Liver (tissue), 9 donors: Measurements from ENCODE around the gene CD63. TPM values are rescaled to one million over a fixed set of nuclear protein-coding genes. Genes with fewer than 3 reads are reported as not detected.

Source experiments
- DNase-seq: peaks from one replicate; pipeline ENCODE4 v3.0.0-alpha.2; 2017; ENCODE audit warnings: low spot score
- H3K27ac ChIP-seq, 2 donors: one replicate each; pipeline ENCODE4 v1.7.0; 2013; ENCODE audit warnings: inconsistent platforms in 2 of 2, low read length in 2 of 2, control low read depth in 1 of 2, low read depth in 1 of 2, mild to moderate bottlenecking in 1 of 2
- H3K27me3 ChIP-seq, 4 donors: one replicate each; pipeline versions ENCODE4 v1.6.1 to v1.7.0; 2013; ENCODE audit warnings: low read length in 3 of 4, inconsistent platforms in 1 of 4, mild to moderate bottlenecking in 1 of 4, moderate library complexity in 1 of 4; ENCODE audit not compliant: control insufficient read depth in 4 of 4, insufficient read depth in 4 of 4
- H3K36me3 ChIP-seq, 4 donors: one replicate each; pipeline versions ENCODE4 v1.6.1 to v1.7.0; 2013; ENCODE audit warnings: low read length in 3 of 4, mild to moderate bottlenecking in 3 of 4, low read depth in 1 of 4, moderate library complexity in 1 of 4; ENCODE audit not compliant: control insufficient read depth in 4 of 4, insufficient read depth in 3 of 4
- H3K4me1 ChIP-seq, 4 donors: one replicate each; pipeline versions ENCODE4 v1.6.1 to v1.7.0; 2013; ENCODE audit warnings: low read length in 3 of 4, mild to moderate bottlenecking in 3 of 4, moderate library complexity in 1 of 4; ENCODE audit not compliant: control insufficient read depth in 4 of 4, insufficient read depth in 4 of 4
- H3K4me3 ChIP-seq, 3 donors: one replicate each; pipeline versions ENCODE4 v1.6.1 to v1.7.0; 2013; ENCODE audit warnings: low read length in 3 of 3, control low read depth in 1 of 3, low read depth in 1 of 3, mild to moderate bottlenecking in 1 of 3
- H3K9ac ChIP-seq, 2 donors: one replicate each; pipeline ENCODE4 v1.7.0; 2013; ENCODE audit warnings: low read length in 2 of 2, mild to moderate bottlenecking in 2 of 2, moderate library complexity in 2 of 2, control low read depth in 1 of 2, low read depth in 1 of 2
- H3K9me3 ChIP-seq, 4 donors: one replicate each; pipeline versions ENCODE4 v1.6.1 to v1.7.0; 2013; ENCODE audit warnings: low read length in 3 of 4; ENCODE audit not compliant: control insufficient read depth in 4 of 4
- EGR1 ChIP-seq, 2 donors: IDR thresholded peaks; 2 replicates each; pipeline ENCODE4 v1.6.1; 2016 to 2018; ENCODE audit warnings: antibody characterized with exemption in 2 of 2, low read depth in 2 of 2
- FOXA1 ChIP-seq: IDR thresholded peaks from 2 replicates; pipeline ENCODE4 v1.6.1; 2016; ENCODE audit warnings: antibody characterized with exemption
- FOXA2 ChIP-seq: IDR thresholded peaks from 2 replicates; pipeline ENCODE4 v1.6.1; 2016; ENCODE audit warnings: antibody characterized with exemption
- GABPA ChIP-seq, 2 donors: IDR thresholded peaks in 1 of 2; conservative IDR thresholded peaks in 1 of 2; 2 replicates each; pipeline ENCODE4 v1.6.1; 2016; ENCODE audit warnings: antibody characterized with exemption in 2 of 2, mild to moderate bottlenecking in 1 of 2, moderate library complexity in 1 of 2
- HNF4A ChIP-seq, 2 donors: conservative IDR thresholded peaks; 2 replicates each; pipeline ENCODE4 v1.6.1; 2016; ENCODE audit warnings: antibody characterized with exemption in 2 of 2, mild to moderate bottlenecking in 2 of 2
- HNF4G ChIP-seq: IDR thresholded peaks from 2 replicates; pipeline ENCODE4 v1.6.1; 2016; ENCODE audit warnings: antibody characterized with exemption
- JUND ChIP-seq, 2 donors: IDR thresholded peaks; 2 replicates each; pipeline ENCODE4 v1.6.1; 2016; ENCODE audit warnings: antibody characterized with exemption in 2 of 2
- NR2F2 ChIP-seq: IDR thresholded peaks from 2 replicates; pipeline ENCODE4 v1.6.1; 2016; ENCODE audit warnings: antibody characterized with exemption
- RAD21 ChIP-seq, 2 donors: IDR thresholded peaks; 2 replicates each; pipeline ENCODE4 v1.6.1; 2016; ENCODE audit warnings: antibody characterized with exemption in 2 of 2, mild to moderate bottlenecking in 2 of 2
- RXRA ChIP-seq, 2 donors: IDR thresholded peaks; 2 replicates each; pipeline ENCODE4 v1.6.1; 2017 to 2018; ENCODE audit warnings: antibody characterized with exemption in 2 of 2, mild to moderate bottlenecking in 1 of 2
- WGBS: extraction: QIAGEN DNeasy Blood & Tissue Kit; methylation state at CpG from one replicate; pipeline ENCODE4 v1.1.7; 2013; 5-methylcytosine and 5-hydroxymethylcytosine counted together
- polyA plus RNA-seq, 2 donors: library from polyadenylated mRNA; stranded (reverse) in 1 of 2; unstranded in 1 of 2; fragments of 200-250 nt in 1 of 2; fragments of >200 nt in 1 of 2; fragmentation: Nextera tagmentation in 1 of 2; extraction: Ambion mirVana in 1 of 2; gene quantifications; one replicate each; pipeline versions ENCODE4 v1.2.1 to v1.2.3, GENCODE V29; 2013 to 2015
- total RNA-seq, 2 donors: library from RNA; depleted of rRNA; stranded (reverse); fragments of >200 nt; gene quantifications; one replicate each; pipeline ENCODE4 v1.2.3, GENCODE V29; 2014
- TF ChIP-seq, protein P1 (sequence below): IDR thresholded peaks from 2 replicates; pipeline ENCODE4 v1.6.1; 2016; ENCODE audit warnings: antibody characterized with exemption
- TF ChIP-seq, protein P2 (sequence below): IDR thresholded peaks from 2 replicates; pipeline ENCODE4 v1.6.1; 2016; ENCODE audit warnings: antibody characterized with exemption
- TF ChIP-seq, protein P3 (sequence below): IDR thresholded peaks from 2 replicates; pipeline ENCODE4 v1.6.1; 2016; ENCODE audit warnings: antibody characterized with exemption
- TF ChIP-seq, protein P4 (sequence below): IDR thresholded peaks from 2 replicates; pipeline ENCODE4 v1.6.1; 2016; ENCODE audit warnings: antibody characterized with exemption, mild to moderate bottlenecking
- TF ChIP-seq, protein P5 (sequence below): fragments of 150-350 bp; IDR thresholded peaks from 2 replicates; pipeline ENCODE4 v1.5.1; 2017; ENCODE audit warnings: improper control_type of control experiment, low read depth, low read length; ENCODE audit not compliant: missing input control
- donor health status: healthy.
- donor health status: healthy.
- donor health status: healthy.
- donor health status: healthy.
- donor health status: healthy.

The CD63 gene
- total and polyA plus RNA-seq, 4 donors, result 185 to 373 (median 338) TPM

DNA sequence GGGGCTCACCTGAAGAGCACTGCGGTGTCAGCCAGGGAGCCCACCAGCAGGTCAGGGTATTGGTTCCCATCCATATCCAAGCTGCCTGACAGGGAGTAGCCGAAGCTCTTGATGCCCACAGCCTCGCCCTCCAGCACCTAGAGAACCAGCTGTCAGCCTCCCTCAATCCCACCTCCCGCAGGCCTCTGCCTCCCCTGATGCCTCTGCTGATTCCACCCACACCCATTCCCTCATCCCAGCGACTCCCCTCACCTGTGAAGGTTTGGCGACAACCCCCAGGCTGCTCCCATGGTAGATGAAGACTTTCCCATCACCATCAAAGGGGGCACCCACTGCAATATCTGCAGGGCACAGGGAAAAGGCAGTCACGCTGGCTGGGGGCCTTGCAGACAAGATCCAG, 31.1 kb downstream of the CD63 start:
- Histone ChIP-seq H3K4me1 (no peaks in the 10 kb centered on the region), H3K9ac (no peak overlapping the region), H3K27me3 (no peaks in the 10 kb centered on the region), H3K9me3 (no peaks in the 10 kb centered on the region), H3K27ac (no peak overlapping the region), H3K4me3 (no peak overlapping the region), H3K36me3 (no peaks in the 10 kb centered on the region)
- no peak for TF ChIP-seq GABPA (IDR thresholded peaks at IDR 0.05 in 1 of 2, conservative IDR thresholded peaks at IDR 0.05 in 1 of 2)
- WGBS, result 90% methylated on average over 7 of the region's 7 CpGs
- no peak for DNase-seq

DNA sequence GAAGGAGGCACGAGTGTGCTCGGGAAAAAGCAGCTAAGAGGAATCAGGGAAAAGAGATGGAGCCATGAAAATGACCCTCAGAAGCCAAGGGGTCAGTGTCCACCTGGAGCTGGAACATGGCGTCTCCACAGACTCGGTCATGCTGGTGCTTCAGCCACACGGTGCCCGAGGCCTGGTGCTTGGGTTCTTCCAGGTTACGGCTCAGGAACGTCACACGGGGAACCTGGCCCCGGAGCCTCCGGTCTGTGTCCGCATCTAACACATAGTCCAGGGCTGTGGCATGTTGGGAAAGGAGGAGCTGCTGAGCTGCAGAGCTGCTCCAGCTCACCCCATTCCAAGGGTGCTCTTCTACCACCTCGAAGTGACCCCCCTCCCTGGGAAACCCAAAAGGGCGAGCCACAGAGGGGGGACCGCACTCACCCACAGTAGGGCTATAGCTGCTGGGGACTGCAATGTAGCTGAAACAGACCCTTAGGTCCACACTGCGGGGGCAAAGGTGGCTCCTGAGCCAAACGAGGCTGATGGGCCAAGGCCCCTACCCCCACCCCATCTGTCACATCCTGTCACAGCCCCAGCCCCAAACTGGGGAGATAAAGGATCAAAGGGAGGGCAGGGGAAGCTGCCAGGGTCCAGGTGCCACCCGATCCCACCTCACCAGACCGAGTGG, 31.9 kb downstream of the CD63 start:
- no peak overlapping the region for H3K9ac ChIP-seq
- no peaks in the 10 kb centered on the region for H3K27me3 ChIP-seq
- 89% methylated on average over 19 of the region's 19 CpGs for WGBS
- no peak overlapping the region for H3K27ac ChIP-seq
- TF ChIP-seq EGR1 (IDR thresholded peaks at IDR 0.05; ENCODE audit: low read depth in 2 of 2) (no peak), NR2F2 (no peak), GABPA (IDR thresholded peaks at IDR 0.05 in 1 of 2, conservative IDR thresholded peaks at IDR 0.05 in 1 of 2) (no peak), HNF4A (conservative IDR thresholded peaks at IDR 0.05) (no peak), JUND (IDR thresholded peaks at IDR 0.05) (no peak), FOXA2 (no peak), FOXA1 (no peak), RXRA (IDR thresholded peaks at IDR 0.05) (no peak), HNF4G (no peak), RAD21 (IDR thresholded peaks at IDR 0.05) (no peak)
- TF ChIP-seq, protein P1, sequence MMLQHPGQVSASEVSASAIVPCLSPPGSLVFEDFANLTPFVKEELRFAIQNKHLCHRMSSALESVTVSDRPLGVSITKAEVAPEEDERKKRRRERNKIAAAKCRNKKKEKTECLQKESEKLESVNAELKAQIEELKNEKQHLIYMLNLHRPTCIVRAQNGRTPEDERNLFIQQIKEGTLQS, result no peak
- TF ChIP-seq, protein P2, sequence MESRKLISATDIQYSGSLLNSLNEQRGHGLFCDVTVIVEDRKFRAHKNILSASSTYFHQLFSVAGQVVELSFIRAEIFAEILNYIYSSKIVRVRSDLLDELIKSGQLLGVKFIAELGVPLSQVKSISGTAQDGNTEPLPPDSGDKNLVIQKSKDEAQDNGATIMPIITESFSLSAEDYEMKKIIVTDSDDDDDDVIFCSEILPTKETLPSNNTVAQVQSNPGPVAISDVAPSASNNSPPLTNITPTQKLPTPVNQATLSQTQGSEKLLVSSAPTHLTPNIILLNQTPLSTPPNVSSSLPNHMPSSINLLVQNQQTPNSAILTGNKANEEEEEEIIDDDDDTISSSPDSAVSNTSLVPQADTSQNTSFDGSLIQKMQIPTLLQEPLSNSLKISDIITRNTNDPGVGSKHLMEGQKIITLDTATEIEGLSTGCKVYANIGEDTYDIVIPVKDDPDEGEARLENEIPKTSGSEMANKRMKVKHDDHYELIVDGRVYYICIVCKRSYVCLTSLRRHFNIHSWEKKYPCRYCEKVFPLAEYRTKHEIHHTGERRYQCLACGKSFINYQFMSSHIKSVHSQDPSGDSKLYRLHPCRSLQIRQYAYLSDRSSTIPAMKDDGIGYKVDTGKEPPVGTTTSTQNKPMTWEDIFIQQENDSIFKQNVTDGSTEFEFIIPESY, result no peak
- TF ChIP-seq, protein P3, sequence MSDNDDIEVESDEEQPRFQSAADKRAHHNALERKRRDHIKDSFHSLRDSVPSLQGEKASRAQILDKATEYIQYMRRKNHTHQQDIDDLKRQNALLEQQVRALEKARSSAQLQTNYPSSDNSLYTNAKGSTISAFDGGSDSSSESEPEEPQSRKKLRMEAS, result no peak
- TF ChIP-seq, protein P4, sequence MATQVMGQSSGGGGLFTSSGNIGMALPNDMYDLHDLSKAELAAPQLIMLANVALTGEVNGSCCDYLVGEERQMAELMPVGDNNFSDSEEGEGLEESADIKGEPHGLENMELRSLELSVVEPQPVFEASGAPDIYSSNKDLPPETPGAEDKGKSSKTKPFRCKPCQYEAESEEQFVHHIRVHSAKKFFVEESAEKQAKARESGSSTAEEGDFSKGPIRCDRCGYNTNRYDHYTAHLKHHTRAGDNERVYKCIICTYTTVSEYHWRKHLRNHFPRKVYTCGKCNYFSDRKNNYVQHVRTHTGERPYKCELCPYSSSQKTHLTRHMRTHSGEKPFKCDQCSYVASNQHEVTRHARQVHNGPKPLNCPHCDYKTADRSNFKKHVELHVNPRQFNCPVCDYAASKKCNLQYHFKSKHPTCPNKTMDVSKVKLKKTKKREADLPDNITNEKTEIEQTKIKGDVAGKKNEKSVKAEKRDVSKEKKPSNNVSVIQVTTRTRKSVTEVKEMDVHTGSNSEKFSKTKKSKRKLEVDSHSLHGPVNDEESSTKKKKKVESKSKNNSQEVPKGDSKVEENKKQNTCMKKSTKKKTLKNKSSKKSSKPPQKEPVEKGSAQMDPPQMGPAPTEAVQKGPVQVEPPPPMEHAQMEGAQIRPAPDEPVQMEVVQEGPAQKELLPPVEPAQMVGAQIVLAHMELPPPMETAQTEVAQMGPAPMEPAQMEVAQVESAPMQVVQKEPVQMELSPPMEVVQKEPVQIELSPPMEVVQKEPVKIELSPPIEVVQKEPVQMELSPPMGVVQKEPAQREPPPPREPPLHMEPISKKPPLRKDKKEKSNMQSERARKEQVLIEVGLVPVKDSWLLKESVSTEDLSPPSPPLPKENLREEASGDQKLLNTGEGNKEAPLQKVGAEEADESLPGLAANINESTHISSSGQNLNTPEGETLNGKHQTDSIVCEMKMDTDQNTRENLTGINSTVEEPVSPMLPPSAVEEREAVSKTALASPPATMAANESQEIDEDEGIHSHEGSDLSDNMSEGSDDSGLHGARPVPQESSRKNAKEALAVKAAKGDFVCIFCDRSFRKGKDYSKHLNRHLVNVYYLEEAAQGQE, result no peak
- TF ChIP-seq, protein P5, sequence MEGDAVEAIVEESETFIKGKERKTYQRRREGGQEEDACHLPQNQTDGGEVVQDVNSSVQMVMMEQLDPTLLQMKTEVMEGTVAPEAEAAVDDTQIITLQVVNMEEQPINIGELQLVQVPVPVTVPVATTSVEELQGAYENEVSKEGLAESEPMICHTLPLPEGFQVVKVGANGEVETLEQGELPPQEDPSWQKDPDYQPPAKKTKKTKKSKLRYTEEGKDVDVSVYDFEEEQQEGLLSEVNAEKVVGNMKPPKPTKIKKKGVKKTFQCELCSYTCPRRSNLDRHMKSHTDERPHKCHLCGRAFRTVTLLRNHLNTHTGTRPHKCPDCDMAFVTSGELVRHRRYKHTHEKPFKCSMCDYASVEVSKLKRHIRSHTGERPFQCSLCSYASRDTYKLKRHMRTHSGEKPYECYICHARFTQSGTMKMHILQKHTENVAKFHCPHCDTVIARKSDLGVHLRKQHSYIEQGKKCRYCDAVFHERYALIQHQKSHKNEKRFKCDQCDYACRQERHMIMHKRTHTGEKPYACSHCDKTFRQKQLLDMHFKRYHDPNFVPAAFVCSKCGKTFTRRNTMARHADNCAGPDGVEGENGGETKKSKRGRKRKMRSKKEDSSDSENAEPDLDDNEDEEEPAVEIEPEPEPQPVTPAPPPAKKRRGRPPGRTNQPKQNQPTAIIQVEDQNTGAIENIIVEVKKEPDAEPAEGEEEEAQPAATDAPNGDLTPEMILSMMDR, result no peak
- DNase-seq, result no peak
- no peak overlapping the region for H3K4me3 ChIP-seq
- no peaks in the 10 kb centered on the region for H3K4me1 ChIP-seq
- no peaks in the 10 kb centered on the region for H3K9me3 ChIP-seq
- H3K36me3 ChIP-seq, result no peaks in the 10 kb centered on the region
